GM13977 (cell line): Measurements from ENCODE around the gene CEP85.

ENCODE experiments used
- DNase-seq: peaks from one replicate; pipeline ENCODE4 v3.0.0; 2012; ENCODE audit warnings: low spot score
- in situ Hi-C: fragments of 300-500 bp; cut with MboI; formaldehyde crosslinking; loops from one replicate; pipeline ENCODE4 v1.12.0; 2022; ENCODE audit warnings: low sequenced_read_pairs, low pct_unique_long_range_greater_than_20kb, mixed read lengths, inconsistent platforms; ENCODE audit not compliant: unreplicated experiment
- TF ChIP-seq, protein P1 (sequence below): IDR thresholded peaks from 2 replicates; pipeline ENCODE4 v1.5.1; 2012; ENCODE audit warnings: mild to moderate bottlenecking, control low read depth; ENCODE audit not compliant: insufficient read depth; ENCODE audit errors: extremely low read depth, missing control alignments

Gene CEP85

DNA sequence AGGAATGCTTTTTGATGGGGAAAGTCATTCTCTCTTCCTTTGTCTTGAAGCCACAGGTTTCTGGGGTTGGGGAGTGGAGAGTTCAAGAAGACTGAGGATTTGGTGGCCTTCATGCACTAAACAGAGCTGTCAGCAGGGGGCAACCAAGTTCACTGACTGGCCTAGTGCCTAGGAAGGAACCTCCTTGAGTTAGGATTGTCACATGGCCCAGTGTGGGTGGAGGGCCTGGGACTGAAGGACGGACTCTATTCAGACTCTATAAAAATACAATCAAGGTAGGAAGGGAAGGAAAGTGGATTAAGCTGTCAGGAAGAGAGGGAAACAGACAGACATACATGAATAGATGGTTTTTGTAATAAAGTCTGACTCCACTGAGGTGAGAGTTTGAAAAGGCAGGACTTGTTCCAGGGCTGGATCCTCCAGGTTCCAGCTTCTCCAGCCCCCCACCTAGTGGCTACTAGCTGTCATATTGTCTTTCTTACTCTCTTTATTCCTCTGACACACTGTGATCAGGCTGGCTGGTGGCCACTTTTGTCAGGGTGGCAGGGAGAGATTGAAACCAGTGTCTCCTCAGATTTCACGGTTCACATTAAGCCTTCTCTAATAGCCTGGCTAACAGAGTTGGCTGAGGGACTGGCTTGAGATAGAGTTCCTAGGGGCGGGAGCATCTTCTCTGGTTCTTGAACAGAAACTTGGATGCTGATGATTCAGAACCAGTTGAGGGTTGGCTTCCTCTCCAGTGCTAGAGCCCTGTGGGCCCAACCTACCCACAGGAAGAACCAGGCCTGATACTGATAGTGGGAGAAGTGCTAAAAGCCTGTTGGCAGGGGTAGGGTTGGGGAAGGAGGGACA, 41.8 kb downstream of the CEP85 start:
- peak; percentile 76 for DNase-seq
- in situ Hi-C loops = no loop called here
- TF ChIP-seq, protein P1, sequence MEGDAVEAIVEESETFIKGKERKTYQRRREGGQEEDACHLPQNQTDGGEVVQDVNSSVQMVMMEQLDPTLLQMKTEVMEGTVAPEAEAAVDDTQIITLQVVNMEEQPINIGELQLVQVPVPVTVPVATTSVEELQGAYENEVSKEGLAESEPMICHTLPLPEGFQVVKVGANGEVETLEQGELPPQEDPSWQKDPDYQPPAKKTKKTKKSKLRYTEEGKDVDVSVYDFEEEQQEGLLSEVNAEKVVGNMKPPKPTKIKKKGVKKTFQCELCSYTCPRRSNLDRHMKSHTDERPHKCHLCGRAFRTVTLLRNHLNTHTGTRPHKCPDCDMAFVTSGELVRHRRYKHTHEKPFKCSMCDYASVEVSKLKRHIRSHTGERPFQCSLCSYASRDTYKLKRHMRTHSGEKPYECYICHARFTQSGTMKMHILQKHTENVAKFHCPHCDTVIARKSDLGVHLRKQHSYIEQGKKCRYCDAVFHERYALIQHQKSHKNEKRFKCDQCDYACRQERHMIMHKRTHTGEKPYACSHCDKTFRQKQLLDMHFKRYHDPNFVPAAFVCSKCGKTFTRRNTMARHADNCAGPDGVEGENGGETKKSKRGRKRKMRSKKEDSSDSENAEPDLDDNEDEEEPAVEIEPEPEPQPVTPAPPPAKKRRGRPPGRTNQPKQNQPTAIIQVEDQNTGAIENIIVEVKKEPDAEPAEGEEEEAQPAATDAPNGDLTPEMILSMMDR = peak; percentile 83

DNA sequence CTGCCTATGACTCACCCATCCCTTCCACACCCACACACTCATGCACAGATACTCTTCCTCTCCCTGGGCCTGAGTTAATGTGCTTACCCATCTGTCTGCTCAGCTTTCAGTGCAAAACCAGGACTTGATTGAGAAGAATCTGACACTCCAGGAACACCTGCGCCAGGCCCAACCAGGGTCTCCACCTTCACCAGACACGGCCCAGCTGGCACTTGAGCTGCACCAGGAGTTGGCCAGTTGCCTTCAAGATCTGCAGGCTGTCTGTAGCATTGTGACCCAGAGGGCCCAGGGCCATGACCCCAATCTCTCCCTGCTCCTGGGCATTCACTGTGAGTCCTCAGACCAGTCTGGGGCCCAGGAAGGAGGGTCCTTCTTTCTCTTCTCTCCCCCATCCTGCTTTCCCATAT, 42.4 kb downstream of the CEP85 start:
- TF ChIP-seq, protein P1 = no peak
- in situ Hi-C loops = no loop called here
- no peak for DNase-seq

DNA sequence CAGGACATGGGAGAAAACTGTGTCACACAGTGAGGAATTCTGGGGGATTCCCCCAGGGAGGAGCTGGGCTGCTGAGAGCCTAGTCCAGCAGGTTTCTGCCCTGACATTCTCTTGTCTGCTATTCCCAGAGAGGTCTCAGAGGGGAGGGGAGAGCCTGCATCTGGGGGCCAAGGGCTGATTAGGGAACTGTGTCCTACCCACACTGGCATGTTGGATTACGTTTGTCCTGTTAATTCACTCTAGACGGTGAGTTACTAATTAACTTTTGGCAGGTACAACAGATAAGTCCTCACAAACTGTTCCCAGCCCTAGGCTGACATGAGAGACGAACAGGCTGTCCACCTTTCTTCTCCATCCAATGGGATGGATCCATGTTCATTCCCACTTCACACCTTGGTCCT, 43.3 kb downstream of the CEP85 start:
- in situ Hi-C loops = no loop called here
- no peak for DNase-seq
- TF ChIP-seq, protein P1 = no peak

DNA sequence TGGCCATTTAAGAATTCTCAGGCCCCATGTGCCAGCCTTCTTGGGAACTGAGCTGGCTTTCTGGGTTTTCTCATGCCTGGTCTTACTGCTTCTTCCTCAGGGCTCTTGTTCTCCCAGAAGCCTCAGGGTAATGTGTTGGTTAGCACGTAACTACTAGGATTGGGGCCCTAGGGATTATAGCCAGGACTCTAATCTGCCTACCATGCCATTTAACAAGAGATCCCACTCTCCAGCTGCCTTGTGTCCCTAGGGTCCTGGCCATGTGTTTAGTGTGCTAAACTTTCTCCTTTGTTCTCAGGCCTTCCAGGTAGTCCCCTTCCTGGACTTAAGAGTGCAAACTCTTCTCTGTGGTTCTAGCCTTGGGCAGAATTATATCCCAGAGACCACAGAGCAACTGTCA, 43.7 kb downstream of the CEP85 start:
- in situ Hi-C loops = no loop called here
- TF ChIP-seq, protein P1 = no peak
- DNase-seq = no peak

DNA sequence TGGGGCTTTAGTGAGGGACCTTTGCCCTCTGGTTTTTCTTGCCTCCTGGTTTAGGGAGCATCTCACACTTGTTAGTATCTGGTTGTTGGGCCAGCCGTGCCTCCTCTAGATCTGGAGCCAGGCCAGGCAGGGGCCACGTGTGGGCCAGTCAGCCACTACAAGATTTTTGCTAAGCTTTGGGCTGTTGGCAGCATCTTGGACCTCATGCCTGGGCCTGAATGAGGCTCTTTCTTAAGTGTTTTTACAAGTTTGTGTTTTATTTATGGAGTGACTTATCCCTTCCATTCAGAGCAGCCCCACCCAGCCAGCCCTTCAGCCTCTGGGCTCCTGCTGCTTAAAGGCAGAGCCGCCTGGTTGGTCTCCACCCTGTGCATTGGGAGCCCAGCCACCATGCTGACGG, 44.3 kb downstream of the CEP85 start:
- DNase-seq = no peak
- TF ChIP-seq, protein P1 = no peak
- in situ Hi-C loops = no loop called here

DNA sequence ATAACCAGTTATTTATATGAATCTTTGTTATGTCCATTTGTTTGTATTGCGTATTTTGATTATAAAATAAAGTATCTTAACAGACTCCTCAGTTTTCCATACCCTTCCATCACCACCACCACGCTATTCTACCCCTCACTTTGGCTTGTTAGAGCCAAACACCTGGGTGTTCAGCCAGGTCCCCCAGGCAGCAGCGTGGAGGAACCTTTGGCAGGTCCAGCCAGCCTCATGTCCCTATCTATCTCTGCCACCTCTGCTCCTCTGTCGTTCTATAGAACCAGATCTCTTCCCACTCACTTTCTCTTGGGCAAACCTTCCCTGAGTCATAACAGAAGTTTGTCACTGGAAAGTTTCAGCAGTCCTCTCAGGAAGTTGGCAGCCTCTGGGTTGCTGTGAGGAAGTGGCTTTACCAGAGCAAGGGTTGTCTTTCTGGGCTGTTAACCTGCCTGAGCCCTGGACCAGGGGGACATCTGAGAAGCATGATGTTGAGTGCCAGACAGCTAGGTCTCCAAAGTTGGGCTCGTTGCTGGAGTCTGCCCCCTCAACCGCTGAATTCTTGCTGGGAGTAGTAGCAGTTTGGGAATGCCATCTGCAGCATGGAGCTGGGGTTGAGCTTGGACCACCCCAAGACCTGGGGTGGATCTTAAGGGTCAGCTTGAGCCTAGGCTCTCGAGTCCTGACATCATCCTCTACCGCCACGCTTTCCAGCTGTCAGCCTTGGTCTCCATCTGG, 44.9 kb downstream of the CEP85 start:
- TF ChIP-seq, protein P1 = no peak
- in situ Hi-C loops = no loop called here
- no peak for DNase-seq
